Vagina (tissue), 2 donors: ENCODE measurements around the gene SEPTIN5. TPM values are rescaled to one million over a fixed set of nuclear protein-coding genes. Genes with fewer than 3 reads are reported as not detected.

Source experiments
- DNase-seq, 2 donors: peaks; one replicate each; pipeline ENCODE4 v3.0.0-alpha.2; 2017; ENCODE audit errors: extremely low spot score in 2 of 2
- H3K27ac ChIP-seq: fragments of 200-600 bp; sonication (generic); one replicate; pipeline ENCODE4 v1.5.1; 2019
- H3K27me3 ChIP-seq: fragments of 200-600 bp; sonication (generic); one replicate; pipeline ENCODE4 v1.5.1; 2019
- H3K36me3 ChIP-seq, 2 donors: fragments of 200-600 bp; sonication (generic); one replicate each; pipeline ENCODE4 v1.5.1; 2017 to 2019
- H3K4me1 ChIP-seq: fragments of 200-600 bp; sonication (generic); one replicate; pipeline ENCODE4 v1.5.1; 2019
- H3K4me3 ChIP-seq, 2 donors: fragments of 200-600 bp; sonication (generic); 1 replicate in 1 of 2; 2 replicates in 1 of 2; pipeline ENCODE4 v1.5.1; 2016 to 2019
- H3K9me3 ChIP-seq: fragments of 200-600 bp; sonication (generic); one replicate; pipeline ENCODE4 v1.5.1; 2019
- POLR2A ChIP-seq, 2 donors: fragments of 450-650 bp; IDR thresholded peaks; one replicate each; pipeline ENCODE4 v1.6.1; 2017; ENCODE audit warnings: antibody characterized with exemption in 2 of 2, mild to moderate bottlenecking in 2 of 2, moderate library complexity in 2 of 2
- POLR2AphosphoS5 ChIP-seq, 2 donors: sonication (generic); formaldehyde crosslinking; IDR thresholded peaks; one replicate each; pipeline ENCODE4 v1.9.0; 2017; ENCODE audit warnings: antibody characterized with exemption in 2 of 2, mild to moderate bottlenecking in 2 of 2, low read depth in 1 of 2; ENCODE audit not compliant: insufficient read depth in 1 of 2
- intact Hi-C: fragments of 100-400 bp; cut with DNase I; formaldehyde crosslinking; loops from one replicate; pipeline ENCODE4 v1.15.1; 2023
- total RNA-seq: library from RNA; depleted of rRNA; stranded (reverse); fragments of >200 nt; gene quantifications from one replicate; pipeline ENCODE4 v1.2.3, GENCODE V29; 2016
- TF ChIP-seq, protein P1 (sequence below), 3 experiments: fragments of 450-650 bp in 2 of 3; fragments of 200-600 bp in 1 of 3; sonication (generic) in 1 of 3; IDR thresholded peaks; one replicate each; pipeline ENCODE4 v1.5.1; 2017 to 2019; ENCODE audit warnings: antibody characterized with exemption in 3 of 3, mild to moderate bottlenecking in 2 of 3, moderate library complexity in 2 of 3

Gene SEPTIN5
- total RNA-seq, 1 donor from 2014 or later, result 67.3 TPM

DNA sequence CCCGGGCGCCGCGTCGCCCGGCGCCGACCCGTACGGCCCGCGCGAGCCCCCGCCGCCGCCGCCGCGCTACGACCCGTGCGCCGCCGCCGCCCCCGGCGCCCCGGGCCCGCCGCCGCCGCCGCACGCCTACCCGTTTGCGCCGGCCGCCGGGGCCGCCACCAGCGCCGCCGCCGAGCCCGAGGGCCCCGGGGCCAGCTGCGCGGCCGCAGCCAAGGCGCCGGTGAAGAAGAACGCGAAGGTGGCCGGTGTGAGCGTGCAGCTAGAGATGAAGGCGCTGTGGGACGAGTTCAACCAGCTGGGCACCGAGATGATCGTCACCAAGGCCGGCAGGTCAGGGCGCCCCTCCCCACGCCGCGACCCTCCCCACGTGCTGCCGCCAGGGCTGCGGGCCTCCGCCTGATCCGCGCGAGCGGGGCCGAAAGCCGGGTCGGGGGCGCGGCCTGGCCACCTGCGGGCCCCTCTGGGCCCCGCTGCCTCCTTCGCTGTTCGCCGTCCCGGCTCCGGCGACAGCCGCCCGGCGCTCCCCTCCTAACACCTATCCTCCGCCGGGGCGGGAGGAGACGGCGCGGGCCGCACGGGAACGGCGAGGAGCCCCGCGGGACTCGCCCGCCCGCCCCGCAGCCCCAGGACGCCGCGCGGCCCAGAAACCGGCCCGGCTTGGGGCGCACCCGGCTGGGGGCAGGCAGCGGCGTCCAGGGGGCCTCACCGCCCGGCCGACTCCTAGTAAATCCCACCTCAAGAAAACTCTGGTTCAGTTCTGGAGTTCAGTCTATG lies 46.8 kb downstream of the SEPTIN5 start:
- TF ChIP-seq POLR2A (IDR thresholded peaks at IDR 0.05), result no peak
- TF ChIP-seq POLR2AphosphoS5 (IDR thresholded peaks at IDR 0.05; ENCODE audit: insufficient read depth in 1 of 2, low read depth in 1 of 2), result no peak
- TF ChIP-seq, protein P1, sequence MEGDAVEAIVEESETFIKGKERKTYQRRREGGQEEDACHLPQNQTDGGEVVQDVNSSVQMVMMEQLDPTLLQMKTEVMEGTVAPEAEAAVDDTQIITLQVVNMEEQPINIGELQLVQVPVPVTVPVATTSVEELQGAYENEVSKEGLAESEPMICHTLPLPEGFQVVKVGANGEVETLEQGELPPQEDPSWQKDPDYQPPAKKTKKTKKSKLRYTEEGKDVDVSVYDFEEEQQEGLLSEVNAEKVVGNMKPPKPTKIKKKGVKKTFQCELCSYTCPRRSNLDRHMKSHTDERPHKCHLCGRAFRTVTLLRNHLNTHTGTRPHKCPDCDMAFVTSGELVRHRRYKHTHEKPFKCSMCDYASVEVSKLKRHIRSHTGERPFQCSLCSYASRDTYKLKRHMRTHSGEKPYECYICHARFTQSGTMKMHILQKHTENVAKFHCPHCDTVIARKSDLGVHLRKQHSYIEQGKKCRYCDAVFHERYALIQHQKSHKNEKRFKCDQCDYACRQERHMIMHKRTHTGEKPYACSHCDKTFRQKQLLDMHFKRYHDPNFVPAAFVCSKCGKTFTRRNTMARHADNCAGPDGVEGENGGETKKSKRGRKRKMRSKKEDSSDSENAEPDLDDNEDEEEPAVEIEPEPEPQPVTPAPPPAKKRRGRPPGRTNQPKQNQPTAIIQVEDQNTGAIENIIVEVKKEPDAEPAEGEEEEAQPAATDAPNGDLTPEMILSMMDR (IDR thresholded peaks at IDR 0.05), result no peak
- Histone ChIP-seq H3K4me3 (peak overlapping the region; percentile 32 to 44), H3K27ac (no peak overlapping the region), H3K4me1 (peaks cover 33% of the 10 kb centered on the region), H3K27me3 (peaks cover 7% of the 10 kb centered on the region), H3K36me3 (no peaks in the 10 kb centered on the region), H3K9me3 (no peaks in the 10 kb centered on the region)
- no peak for DNase-seq
- intact Hi-C loops, result no loop called here

DNA sequence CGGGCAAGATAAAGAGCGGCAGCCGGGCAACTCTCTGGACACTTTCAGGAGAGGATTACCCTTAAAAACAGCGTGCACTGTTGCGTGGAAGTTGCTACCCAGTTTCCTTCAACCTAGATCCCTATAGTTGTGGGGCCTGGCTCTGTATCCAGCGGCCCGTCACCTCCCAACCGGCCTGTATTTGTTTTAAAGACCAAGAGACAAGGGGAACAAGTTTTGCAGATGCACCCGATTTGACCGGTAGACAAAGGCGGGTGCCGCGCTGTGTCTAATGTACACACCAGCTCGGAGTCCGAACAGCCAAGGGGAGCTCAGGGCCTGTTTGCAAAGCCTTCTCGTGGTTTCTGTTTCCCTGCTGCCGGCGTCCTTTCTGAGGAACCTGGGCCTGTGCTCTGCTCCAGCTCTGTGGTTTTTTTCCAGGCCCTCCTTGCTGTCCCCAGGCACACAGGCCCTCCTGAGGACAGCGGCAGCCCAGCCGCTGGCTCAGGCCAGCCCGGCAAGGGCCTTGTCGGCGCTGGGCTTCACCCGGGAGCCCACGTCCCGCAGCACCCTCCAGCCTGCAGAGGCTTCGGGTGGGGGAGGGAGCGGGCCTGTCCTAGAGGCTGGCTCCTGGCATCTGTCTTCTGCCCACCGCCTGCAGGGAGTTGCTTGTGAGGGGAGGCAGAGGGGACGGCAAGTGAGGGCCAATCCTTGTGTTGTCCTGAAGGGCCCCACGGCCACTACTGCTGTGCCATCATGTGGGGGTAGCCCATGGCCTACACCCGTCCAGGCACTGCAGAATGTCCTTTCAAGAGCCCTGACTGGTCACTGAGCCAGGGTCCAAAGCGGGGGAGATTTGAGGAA lies 47.6 kb downstream of the SEPTIN5 start:
- intact Hi-C loops, result no loop called here
- H3K27me3 ChIP-seq, result peaks cover 4% of the 10 kb centered on the region
- DNase-seq, result no peak

DNA sequence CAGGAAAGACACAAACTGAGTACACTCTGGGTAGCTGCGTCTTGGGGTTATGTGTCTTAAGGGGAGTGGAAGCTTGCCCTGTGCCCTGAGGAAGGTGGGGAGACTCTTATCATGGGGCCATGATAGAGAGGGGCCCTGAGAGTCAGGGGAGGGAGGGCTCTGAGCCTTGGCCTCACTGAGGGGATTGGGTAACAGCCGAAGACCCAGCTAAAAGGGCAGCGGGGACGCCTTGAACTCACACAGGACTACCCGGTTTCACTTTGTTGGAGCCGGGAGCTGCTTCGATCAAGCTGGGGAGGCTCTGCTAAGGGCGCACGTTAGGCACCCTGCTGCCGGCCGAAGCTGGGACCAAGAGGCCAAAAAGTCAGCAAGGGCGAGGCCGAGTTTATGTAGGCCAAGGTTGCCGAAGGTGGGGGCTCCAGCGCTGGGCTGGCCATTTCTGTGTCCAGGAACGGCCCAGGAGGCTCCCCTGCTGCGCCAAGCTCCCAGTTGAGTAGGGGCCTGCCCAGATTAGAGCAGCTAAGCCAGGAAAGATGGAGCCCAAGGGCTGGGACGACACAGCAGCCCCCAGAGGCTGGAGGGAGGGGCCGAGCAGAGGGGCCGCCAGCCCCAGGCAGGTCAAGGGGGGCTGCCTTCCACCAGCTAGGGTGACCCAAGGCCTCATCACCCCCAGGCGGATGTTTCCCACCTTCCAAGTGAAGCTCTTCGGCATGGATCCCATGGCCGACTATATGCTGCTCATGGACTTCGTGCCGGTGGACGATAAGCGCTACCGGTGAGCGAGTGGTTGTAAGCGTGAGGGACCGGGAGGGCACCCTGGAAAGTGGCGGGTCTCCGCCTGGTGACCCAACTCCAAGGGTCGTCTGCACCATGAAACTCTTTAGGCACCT lies 48.5 kb downstream of the SEPTIN5 start:
- DNase-seq, result no peak
- intact Hi-C loops, result no loop called here
- Histone ChIP-seq H3K4me3 (peak overlapping the region in 1 of 2 donors; percentile 32), H3K36me3 (no peaks in the 10 kb centered on the region), H3K27ac (no peak overlapping the region), H3K9me3 (no peaks in the 10 kb centered on the region), H3K27me3 (peaks cover 4% of the 10 kb centered on the region), H3K4me1 (peaks cover 32% of the 10 kb centered on the region)
- TF ChIP-seq, protein P1 (IDR thresholded peaks at IDR 0.05), result no peak
- TF ChIP-seq POLR2AphosphoS5 (IDR thresholded peaks at IDR 0.05; ENCODE audit: insufficient read depth in 1 of 2, low read depth in 1 of 2), result no peak
- no peak for TF ChIP-seq POLR2A (IDR thresholded peaks at IDR 0.05)

More for the DNA sequence above, 47.6 kb downstream of the SEPTIN5 start:
- Histone ChIP-seq H3K9me3 (no peaks in the 10 kb centered on the region), H3K27ac (no peak overlapping the region), H3K4me3 (peak overlapping the region; percentile 32 to 44), H3K36me3 (no peaks in the 10 kb centered on the region), H3K4me1 (peaks cover 29% of the 10 kb centered on the region)
- TF ChIP-seq, protein P1 (IDR thresholded peaks at IDR 0.05), result no peak
- TF ChIP-seq POLR2AphosphoS5 (IDR thresholded peaks at IDR 0.05; ENCODE audit: insufficient read depth in 1 of 2, low read depth in 1 of 2) (no peak), POLR2A (IDR thresholded peaks at IDR 0.05) (no peak)

DNA sequence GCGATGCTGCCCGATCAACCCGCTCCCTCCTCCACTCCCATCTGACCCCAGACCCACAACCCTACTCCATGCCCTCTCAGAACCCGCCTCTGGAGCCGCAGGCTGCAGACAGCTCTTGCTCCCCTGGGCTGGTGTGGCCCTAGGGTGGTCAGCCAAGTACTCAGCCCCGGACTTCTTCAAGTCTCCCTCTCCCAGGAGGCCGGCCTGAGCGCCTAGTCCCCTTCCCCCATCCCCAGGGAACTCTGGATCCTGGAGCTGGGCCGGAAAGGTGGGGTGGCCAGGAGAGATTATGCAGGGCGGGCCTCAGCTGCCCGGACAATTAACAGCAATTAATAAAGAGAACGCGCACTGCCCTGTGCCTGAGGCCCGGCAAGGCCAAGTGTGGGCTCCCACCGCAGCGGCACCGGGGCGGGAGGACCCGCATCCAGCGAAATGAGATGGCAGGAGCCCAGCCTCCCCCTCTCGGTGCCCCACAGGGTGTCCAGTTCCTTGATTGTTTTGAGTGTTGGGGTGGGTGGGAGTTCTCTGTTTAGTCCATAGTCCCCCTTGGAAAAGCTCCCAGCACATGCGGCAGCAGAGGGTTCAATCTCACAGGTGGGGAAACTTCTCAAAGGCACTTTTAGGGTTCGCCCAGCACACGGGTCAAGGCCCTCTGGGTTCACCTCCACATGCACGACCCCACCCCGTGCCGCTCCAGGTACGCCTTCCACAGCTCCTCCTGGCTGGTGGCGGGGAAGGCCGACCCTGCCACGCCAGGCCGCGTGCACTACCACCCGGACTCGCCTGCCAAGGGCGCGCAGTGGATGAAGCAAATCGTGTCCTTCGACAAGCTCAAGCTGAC lies 49.4 kb downstream of the SEPTIN5 start:
- peaks cover 34% of the 10 kb centered on the region for H3K4me1 ChIP-seq
- peaks cover 2% of the 10 kb centered on the region for H3K27me3 ChIP-seq
- no peak overlapping the region for H3K4me3 ChIP-seq
- no peaks in the 10 kb centered on the region for H3K36me3 ChIP-seq
- no peak for TF ChIP-seq POLR2A (IDR thresholded peaks at IDR 0.05)
- TF ChIP-seq, protein P1 (IDR thresholded peaks at IDR 0.05), result no peak
- TF ChIP-seq POLR2AphosphoS5 (IDR thresholded peaks at IDR 0.05; ENCODE audit: insufficient read depth in 1 of 2, low read depth in 1 of 2), result no peak
- no peak for DNase-seq
- intact Hi-C loops, result no loop called here
- H3K27ac ChIP-seq, result no peak overlapping the region
- H3K9me3 ChIP-seq, result no peaks in the 10 kb centered on the region
